HG03159 (cell line): ENCODE measurements around the gene NAPG.
"Not testable (repeated sequence)": the region's sequence is repeated elsewhere in the genome, so short reads cannot be mapped to it uniquely, and the experiment has no call there.

Experiments
- ATAC-seq: cut with Tn5 transposase; IDR thresholded peaks from one replicate; pipeline ENCODE4 v1.9.1; 2021; ENCODE audit warnings: mild to moderate bottlenecking, moderate library complexity; ENCODE audit not compliant: unreplicated experiment

Gene NAPG

DNA sequence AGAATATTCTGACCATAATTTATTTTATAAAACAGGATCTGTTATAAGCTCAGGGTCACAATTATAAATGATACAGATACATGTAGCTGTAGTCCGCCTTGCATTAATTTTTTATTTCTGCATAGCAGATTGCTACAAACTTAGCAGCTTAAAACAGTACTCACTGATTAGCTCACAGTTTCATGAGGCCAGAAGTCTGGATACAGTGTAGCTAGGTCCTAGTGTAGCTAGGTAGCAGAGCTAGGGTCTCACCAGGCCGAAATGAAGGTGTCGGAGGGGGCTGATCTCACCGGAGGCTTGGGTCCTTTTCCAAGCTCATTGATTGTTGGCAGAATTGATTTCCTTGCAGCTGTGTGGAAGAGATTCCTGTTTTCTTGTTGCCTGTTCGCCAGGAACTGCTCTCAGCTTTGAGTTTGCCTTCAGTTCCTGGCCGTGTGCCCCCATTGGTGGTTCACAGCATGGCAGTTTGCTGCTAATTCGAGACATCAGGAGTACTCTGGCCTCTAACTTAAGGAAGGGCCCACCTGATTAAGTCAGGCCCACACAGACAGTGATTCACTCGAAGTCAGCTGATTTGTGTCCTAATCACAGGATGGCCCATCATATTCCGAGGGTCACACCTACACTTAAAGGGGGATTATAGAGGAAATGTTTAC lies 18.4 kb downstream of the NAPG start:
- no peak for ATAC-seq

DNA sequence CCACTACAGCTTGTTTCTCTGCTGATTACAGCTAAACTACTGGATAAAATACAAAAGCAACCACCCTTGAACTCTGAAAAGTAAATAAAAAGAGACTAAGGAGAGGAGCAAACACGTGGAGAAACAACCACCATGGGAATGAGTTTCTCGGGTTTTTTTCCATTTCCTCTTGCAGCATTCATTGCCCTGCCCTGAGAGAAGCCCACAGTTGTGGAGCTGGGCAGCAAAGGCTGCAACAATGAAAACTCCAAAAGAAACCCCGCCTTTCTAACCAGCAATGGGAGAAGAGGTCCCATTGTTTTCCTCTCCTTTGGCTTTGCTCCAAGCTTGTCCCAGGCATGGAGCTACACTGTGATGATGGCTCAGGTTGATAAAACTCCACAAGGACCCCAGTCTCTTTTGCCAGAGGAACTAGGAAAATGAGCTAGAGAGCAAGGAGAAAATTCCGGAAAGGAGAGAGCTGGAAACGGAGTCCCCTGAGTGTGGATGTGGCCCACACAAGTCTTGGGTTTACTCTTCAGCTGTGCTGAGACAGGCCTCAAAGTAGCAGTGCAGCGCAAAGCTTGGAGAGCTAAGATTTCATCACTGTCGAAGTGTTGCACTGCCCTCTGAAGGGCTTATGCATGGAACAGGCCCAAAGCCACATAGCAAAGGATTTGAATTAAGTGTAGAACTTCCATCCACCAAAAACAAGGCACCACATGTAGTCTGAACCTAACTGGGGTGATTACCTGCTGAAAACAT lies 20.9 kb downstream of the NAPG start:
- ATAC-seq, result no peak

DNA sequence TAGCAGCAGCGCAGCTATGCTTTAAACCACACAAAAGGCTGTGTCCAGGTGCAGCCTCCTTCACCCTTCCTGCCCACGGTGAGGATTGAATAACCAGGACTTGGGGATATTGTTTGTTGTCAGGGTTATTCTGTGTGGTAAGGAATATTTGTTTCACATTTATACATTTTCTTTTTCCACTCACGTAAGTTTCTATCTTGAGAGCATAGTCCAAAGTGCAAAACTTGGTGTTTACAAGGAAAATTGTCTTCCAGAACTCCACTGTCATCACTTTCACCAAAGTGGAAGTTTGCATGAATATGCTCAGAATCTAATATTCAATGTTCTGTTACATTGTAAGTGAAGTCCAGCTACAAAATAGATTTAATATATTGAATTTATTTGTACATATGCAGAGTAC lies 26.4 kb downstream of the NAPG start:
- ATAC-seq, result no peak

DNA sequence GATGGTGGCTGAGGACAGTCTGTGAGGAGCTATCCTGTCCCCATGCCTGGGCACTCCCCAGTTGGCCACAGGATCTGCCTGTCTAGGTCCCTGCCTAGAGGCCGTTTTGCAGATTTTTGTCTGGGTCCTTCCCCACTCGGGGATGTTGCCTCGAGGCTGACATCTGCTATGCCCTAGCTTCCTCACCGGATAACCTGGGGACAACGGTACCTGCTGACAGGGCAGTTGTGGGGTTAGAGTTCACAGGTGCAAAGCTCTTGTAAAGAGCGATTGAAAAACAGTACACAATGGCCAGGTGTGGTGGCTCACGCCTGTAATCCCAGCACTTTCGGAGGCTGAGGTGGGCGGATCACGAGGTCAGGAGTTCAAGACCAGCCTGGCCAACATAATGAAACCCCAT lies 30.4 kb downstream of the NAPG start:
- not testable (repeated sequence) for ATAC-seq

DNA sequence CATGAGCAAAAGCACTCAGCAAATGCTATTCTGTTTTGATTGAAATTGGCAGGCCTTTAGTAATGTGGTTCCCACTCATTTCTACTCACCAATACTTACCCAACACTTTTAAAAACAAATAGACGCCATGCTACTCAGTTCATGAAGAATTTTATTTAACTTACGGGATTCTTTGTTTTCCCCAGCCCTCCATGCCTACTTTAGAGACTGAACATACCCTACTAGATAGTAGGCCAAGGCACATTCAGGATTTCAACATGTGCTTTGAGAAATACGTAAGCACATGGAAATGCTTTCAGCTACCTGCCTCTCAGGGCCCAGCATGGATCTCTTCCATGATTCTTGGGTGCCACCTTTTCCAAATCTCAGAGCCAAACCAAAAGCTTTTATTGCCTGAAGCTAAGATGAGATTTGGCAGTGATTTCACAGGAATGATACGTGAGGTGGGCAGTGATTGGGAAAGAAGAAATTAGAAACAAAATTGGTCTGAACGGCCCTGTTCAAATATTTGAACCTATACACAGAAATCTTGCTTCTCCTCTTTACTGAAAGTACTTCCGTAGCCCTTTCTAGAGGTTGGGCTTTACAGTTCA lies 31.4 kb downstream of the NAPG start:
- ATAC-seq, result no peak

DNA sequence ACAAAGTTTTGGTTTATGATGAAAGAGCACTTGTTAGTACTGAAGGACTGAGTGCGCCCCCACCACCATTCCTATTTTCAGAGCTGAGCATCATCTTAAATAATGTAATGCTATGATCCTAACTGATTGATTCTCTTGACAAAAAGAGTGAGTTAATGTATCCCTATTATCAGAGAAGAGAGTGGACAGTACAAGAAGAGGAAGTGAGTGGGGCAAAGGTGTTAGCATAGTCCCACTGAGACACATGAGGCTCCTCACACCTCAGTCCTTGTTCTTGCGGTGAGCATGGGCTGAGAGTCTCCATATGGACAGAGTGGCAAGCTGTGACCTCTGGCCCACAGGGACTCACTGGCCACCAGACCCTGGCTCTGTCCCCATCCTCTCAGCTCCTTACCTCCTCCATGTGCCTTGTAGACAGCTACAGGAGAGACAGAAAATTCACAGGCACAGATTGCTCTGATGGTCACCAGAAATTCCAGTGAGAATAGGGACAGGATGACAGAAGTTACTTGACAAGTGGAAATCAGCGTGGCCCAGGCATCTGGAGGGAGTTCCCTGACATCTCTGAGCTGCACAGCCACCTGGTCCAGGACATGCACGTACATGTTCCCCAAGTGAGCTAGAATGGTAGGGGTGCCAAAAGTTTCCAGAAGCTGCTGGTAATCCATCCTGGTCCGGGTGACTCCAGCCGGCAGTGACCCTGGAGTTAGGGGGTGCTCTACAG lies 32.6 kb downstream of the NAPG start:
- no peak for ATAC-seq

DNA sequence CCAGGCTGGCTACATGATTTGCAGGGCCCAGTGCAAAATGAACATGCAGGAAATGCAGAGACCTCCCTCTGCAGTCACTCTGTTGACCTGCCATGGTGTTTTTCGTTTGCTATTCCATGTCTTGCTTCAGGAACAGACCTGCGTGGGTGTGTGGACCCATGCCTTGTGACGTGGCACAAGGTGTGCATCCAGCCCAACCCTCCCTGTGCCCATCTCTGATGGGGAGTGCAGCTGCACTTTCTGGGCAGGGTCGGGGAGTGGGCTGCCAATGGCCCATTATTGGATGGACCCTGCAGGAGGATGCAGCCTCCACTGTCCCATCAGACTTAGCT lies 33.1 kb downstream of the NAPG start:
- ATAC-seq, result no peak

DNA sequence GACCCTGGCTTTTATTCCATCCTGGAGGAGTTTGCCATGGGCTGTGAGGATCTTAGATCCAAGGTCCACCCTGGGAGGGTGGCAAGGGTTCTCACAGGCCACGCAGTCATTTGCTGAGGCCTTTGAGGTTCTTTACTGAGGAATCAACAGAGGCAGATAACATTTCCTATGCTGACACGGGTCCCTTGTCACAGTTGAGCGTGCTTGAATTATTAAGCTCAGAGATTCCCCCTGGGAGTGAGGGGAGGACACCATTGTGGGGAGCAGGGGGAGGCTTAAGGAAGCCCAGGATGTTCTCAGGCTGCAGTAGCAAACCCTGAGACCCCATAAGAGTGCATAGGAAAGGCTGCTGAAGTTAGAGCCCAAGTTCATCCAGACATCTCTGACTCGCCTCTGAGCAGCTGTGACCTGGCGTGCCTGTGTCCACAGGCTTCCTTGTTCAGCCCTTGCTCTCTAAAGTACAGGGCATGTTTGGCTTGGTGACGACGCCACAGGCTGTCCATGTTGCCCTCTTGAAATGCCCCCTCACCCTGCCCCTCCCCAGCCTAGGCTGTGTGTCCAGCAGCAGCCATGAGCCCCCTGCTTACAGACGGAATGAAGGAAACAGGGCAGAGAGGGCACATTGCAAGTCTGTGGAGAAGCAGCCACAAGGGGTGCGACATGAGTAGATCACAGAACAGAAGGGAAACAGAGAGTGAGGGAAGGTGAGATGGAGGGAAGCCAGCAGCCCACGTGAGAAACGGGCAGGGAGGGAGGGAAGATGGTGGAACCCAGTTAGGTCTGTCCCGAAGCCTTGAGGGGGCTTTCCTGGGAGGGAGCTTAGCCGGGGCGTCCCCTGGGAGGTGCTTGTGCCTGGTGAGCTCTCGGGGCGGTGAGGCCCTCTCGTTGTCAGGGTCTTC lies 34.0 kb downstream of the NAPG start:
- peak; percentile 37 for ATAC-seq

DNA sequence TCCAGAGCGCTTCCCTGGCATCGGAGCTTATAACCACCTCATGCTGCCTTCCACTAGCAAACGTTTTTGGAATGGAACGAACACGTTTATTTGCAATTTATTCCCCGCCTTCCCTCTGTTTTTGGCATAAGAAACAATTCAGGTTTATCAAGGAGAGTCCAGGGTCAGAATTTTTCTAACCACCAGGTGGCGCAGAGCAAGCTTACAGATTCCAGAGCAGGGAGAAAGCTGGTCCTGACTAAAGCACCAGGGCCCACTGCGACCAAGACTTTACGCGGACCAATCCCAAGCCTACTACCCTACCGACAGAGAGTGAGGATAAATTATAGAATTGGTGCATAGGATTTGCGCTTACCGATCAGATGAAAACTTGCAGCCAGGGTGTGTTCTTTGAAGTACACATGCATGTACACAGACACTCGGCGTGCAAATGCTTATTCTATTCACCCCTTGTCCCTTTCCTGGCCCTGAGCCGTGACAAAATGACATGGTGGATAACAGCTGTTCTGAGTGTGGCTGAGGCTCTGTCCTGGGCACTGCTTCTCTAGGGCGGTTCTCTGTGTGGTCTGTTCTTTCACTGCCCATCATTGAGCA lies 34.7 kb downstream of the NAPG start:
- ATAC-seq, result peak; percentile 66

DNA sequence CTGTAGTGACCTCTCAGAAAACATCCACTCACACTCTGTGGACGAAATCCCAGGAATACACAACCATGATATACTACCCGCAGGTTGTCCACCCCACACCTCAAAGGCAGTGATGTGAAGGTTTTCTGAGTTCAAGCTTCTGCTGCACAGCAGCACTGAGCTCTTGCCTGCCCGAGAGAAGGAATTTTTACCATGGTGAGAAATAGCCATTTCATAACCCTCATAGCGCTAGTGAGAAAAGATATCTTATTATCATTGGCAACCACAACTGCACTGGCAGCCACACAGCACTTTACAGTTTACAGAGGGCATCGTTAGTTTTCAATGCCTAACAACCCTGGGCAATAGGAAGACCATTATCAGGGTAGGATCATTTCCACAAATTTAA lies 36.9 kb downstream of the NAPG start:
- no peak for ATAC-seq

DNA sequence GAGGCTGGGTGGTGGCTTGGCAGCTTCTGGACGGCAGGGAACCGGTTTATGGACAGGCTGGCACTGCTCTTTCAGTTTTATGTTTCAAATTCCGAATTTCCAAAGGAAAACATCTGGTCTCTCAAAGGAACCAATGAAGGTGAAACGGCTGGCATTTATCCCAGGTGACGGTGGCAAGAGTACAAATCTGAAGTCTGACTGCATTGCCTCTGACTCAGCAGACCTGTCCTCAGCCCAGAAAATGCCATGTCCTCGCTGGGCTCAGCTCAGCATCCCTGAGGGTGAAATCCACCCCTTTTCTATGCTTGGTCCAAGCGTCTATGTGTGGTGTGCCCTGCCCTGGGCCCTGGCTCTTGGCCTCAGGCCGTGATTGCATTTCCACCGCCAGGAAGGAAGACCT lies 38.1 kb downstream of the NAPG start:
- no peak for ATAC-seq

DNA sequence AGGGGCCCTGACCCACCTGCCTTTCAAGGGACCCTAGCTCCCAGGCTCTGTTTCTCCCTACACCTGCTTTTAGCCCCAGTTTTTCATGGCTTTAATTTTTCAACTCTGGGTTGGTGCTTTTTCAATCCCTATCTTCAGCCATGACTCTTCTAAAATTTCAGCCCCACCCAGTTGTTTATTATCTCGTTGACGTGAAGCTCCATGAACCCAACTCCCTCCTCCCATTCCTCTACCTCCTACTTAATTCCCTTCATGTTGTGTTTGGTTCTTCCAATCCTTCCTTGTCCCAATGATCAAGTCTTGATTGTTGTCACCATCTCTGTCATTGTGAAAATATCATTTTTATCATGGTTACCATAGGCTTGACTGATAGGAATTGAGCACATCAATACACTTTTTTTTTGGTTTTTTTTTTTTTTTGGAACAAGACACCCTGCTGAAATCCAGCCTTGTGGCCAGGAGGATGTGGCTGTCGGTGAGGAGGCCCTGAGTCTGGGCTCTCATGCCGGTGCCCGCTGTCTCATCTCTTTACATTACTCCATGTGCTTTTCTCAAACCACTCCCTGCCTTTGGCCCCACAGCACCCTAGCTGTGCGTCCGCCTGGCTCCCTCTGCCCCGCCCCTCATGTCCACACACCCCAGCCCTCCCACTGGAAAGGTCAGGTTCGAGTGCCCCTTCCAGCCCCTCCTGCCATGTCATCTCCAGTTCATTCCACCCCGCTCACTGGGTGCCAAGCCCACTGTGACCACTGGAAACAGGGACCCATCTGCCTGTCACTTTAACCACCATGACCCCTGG lies 39.3 kb downstream of the NAPG start:
- no peak for ATAC-seq

DNA sequence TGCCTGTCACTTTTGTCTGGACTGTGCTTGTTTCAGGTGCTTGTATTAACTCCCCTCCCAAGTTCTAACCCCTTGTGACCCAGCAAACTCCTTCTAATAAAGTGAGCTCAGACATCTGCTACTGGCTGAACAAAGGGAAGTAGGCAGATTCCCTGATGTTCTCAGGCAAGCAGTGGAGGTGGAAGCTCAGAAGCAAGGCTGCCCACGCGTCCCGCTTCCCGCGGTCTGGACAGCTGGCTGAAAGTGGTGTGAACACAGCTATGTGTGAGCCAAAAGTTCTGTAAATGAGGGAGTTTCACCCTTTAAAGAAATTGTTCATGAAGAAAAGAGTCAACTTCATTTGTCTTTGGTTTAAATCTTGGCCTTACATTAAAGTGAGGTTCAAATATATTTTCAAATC lies 40.0 kb downstream of the NAPG start:
- no peak for ATAC-seq

DNA sequence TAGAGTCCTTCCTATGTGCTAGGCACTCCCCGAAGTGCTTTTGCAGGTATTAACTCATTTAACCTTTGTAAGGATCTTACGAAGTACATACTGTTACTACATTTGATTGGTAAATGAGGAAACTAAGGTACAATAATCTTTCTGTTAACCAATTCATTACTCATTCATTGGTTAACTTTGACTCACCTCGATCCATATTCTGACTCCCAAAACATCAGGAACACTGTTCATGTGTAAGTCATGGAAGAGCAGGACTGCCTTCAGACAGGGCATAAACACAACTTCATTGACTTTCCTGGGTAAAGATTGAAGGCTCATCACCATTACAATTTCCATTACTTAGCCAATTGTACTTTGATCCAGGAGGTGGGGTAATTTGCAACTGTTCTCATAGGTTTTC lies 40.6 kb downstream of the NAPG start:
- ATAC-seq, result no peak

DNA sequence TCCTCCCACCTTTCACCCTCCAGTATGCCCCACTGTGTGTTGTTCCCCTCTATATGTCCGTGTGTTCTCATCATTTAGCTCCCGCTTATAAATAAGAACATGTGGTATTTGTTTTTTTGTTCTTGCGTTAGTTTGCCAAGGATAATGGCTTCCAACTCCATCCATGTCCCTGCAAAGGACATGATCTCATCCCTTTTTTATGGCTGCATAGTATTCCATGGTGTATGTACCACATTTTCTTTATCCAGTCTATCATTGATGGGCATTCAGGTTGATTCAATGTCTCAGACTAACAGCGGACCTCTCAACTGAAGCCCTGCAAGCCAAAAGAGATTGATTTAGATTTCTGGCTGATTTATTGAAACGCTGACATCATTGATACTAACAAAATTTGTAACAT lies 44.1 kb downstream of the NAPG start:
- ATAC-seq, result not testable (repeated sequence)

DNA sequence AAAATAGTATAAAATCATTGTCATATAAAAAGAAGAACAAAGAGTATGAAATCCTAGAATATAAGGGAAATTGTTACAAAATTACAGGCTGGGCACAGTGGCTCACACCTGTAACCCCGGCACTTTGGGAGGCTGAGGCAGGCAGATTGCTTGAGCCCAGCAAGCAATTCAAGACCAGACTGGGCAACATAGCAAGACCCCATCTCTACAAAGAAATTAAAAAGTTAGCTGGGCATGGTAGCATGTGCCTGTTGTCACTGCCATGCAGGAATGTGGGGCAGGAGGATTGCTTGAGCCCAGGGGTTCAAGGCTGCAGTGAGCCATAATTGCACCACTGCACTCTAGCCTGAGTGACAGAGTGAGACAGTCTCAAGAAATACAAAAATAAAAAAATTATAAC lies 44.8 kb downstream of the NAPG start:
- ATAC-seq, result no peak

DNA sequence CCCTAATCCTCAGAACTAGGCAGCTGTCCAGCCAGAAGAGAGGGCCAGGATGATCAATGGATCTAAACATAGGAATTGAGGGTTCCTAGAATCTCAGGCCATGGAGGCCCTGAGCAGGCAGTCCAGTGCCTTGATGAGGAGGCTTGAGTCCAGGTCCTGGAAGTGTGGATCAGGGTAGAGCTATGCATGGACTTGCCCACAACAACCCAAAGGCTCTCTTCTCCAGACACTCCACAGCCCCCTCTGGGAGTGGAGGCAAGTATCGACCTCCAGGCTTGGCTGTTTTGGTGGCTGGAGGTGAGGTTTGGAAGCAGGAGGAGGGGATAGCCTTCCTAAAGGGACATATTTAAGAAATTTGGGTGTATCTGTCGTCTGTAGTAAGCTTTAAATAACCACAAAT lies 45.7 kb downstream of the NAPG start:
- no peak for ATAC-seq

DNA sequence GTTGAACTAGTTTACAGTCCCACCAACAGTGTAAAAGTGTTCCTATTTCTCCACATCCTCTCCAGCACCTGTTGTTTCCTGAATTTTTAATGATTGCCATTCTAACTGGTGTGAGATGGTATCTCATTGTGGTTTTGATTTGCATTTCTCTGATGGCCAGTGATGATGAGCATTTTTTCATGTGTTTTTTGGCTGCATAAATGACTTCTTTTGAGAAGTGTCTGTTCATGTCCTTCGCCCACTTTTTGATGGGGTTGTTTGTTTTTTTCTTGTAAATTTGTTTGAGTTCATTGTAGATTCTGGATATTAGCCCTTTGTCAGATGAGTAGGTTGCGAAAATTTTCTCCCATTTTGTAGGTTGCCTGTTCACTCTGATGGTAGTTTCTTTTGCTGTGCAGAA lies 47.4 kb downstream of the NAPG start:
- not testable (repeated sequence) for ATAC-seq

DNA sequence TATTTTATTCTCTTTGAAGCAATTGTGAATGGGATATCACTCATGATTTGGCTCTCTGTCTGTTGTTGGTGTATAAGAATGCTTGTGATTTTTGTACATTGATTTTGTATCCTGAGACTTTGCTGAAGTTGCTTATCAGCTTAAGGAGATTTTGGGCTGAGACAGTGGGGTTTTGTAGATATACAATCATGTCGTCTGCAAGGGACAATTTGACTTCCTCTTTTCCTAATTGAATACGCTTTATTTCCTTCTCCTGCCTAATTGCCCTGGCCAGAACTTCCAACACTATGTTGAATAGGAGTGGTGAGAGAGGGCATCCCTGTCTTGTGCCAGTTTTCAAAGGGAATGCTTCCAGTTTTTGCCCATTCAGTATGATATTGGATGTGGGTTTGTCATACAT lies 48.6 kb downstream of the NAPG start:
- ATAC-seq, result not testable (repeated sequence)
